Measurements from ENCODE around the gene PRKCA. TPM values are rescaled to one million over a fixed set of nuclear protein-coding genes. Genes with fewer than 3 reads are reported as not detected.

The PRKCA gene
- total RNA-seq, 1 donor from 2014 or later = 4.3 TPM

- no peak for DNase-seq (ENCODE audit: low spot score)
These were observed 532.6 kb downstream of the PRKCA start, which contains the start of gene CACNG5 for GRCh38 chr17:66834919-66835454. Gene CACNG5, plus strand, starts transcription at chr17:66835117. Its CDS starts 42,216 bp downstream, at chr17:66877333.

- no peak for DNase-seq (ENCODE audit: low spot score)
These were observed 533.1 kb downstream of the PRKCA start for GRCh38 chr17:66835476-66835875.

DNA sequence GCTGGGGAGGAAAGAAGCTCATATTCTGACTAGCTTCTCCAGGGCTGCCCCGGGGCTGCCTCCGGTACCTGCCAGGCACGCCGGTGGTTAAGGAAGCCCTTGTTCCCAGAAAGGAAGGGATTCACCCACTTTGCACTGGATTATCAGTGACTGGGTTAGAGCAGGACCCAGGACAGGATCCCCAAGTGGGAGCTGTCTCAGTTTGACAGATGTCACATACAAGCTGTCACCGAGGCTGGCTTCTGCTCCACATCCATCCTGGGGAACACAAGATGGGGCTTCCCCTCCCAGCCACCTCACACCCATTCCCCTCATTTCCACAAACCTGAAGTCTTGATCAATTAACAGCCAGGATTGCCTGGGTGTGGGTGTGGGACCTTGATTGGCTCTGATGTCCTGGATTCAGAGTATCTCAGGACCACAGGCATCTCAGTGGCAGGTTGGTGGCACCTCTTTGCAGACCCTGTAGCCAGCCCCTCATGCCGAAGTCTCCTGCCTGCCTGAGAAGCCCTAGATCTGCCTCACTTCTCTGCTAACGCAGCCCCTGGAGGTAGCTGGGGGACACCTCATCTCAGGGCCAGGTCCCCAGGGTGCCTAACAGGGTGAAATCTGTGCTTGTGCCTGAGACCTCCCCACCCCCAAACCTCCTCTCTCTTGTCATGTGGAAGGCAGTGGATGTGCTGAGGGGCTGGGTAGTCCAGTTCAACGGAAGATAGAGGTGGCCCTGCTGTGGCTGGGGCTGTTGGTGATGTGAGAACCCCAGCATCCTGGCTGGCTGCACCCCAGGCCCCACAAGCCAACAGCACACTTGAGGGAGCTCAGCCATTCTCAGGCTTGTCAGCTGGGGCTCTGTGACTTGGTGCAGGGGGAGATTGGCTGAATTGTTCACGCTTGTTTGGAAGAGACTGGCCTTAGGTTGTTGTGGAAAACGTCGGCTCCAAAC is 533.9 kb downstream of the PRKCA start:
- DNase-seq (ENCODE audit: low spot score) = no peak

DNA sequence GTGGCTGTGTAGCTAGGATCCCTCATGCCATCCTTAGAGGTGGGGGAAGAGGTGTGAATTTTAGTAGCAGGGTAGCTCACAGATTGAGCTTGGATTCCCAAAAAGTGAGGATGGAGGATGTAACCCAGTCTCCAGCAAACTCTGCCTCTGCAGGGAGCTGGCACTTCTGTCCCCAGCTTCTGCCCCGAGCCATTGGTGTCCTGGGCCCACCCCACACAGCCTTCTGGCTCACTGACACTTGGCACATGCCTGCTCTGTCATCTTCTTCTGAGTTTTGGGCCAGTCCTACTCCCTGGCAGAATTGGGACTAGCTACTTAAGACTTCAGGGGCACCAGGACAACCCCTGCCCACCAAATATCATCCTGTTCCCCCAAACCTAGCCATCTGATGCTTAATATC is 534.8 kb downstream of the PRKCA start:
- no peak for DNase-seq (ENCODE audit: low spot score)

GRCh38 chr17:66837885-66838665 is 535.7 kb downstream of the PRKCA start:
- no peak for DNase-seq (ENCODE audit: low spot score)

GRCh38 chr17:66839616-66840015 is 537.2 kb downstream of the PRKCA start:
- DNase-seq (ENCODE audit: low spot score) = no peak

GRCh38 chr17:66840061-66840460 is 537.6 kb downstream of the PRKCA start:
- no peak for DNase-seq (ENCODE audit: low spot score)

DNA sequence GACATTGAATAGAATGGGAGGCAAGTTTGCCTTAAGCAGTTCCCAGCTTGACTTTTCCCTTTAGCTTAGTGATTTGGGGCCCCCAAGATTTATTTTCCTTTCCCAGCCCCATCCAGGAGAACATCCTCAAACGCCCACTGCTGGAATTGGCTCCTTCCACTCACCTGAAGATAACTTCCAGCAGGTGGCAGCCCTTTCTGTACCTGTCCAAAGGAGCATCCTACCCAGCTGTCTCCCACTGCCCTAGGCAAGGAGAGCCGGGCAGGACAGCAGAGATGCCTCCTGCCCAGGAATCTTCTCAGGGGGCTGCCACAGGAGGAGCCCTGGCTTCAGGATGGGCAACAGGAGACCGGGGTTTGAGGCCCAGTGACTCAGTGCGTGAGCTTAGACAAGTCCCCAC is 538.9 kb downstream of the PRKCA start:
- no peak for DNase-seq (ENCODE audit: low spot score)

DNA sequence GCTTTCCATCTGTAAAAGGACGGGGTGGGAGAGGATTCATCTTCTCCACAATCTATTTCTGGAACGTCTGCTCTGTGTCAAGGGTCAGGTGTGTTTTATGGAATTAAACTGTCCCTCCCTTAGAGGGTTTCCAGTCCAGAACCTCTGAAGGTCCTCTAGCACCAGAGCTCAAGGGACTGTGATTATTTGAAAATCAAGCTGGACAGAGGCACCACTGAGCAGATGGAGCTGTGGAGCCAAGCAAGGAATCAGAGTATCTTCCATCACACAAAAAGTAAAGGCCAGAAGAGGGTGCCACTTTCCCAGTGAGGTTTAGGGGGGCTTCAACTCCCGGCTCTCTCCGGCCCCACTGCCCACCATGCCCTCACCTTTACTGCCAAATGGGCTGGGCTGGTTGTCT is 539.3 kb downstream of the PRKCA start:
- no peak for DNase-seq (ENCODE audit: low spot score)

- no peak for DNase-seq (ENCODE audit: low spot score)
These were observed 540.1 kb downstream of the PRKCA start for GRCh38 chr17:66842505-66842904.

DNA sequence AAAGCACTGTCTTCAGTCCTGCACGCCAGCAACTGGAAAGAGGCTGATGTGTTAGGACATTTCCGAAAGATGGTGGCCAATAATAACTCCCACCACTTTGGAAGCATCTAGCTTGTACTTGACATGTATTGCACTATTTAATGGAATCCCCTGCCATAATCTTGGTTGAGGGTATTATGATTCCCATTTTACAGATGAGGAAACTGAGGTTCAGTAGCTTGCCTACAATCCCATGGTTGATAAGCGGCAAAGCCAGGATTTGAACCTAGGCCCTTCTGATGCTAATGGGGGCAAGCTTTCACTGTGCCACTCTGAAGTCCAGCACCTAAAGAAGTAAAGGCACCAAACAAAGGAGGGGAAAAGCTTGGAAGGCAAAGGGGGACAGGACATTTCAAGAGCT is 540.5 kb downstream of the PRKCA start:
- DNase-seq (ENCODE audit: low spot score) = no peak

DNA sequence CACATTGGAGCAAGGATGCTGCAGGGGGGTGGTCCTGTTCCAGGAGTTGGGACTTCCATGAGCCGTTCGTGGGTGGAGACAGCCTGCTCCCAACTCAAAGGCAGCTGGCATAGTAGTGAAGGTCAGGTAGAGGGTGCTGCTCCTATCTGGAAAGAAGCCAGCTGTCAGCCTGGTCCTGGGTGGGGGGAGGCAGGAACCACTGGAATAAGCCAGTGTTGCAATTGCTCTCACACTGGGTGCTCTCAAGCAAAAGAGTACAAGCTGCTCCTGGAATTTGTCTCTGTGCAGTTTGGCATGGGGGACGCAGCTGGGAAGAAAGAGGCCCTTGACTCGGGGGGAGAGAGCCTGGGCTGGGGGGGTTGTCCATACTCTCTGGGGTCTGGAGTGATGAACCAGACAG is 541.2 kb downstream of the PRKCA start:
- DNase-seq (ENCODE audit: low spot score) = no peak

- no peak for DNase-seq (ENCODE audit: low spot score)
These were observed 545.3 kb downstream of the PRKCA start for GRCh38 chr17:66847704-66848103.

GRCh38 chr17:66848496-66848895 is 546.1 kb downstream of the PRKCA start:
- DNase-seq (ENCODE audit: low spot score) = no peak

DNA sequence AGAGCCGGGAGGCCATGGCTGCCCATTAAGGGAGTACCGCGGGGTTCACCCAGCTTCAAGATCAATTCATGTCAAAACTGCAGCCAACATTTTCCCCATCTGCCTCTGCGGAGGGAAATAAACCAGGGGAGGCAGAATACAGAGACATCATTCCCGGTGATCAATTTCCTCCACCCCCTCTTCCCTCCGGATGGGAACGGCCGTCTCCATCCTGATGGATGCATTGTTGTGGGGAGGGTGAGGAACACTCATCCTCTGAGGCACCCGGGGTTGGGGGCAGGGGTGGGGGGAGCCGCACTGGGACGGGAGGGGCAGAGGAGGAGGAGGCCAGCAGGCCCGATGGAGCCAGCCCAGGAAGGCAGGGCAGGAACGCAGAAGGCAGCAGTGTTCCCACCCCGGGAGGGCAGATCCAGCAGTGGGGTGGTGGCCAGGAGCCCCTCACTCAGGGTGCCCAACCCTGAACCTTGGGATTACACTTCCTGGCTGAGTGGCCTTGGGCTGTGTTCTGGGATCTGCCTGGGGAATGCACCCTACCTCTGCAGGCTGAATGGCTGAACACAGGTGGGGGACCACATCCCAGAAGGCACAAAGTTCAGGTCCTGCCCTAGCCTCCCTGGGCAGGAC is 546.7 kb downstream of the PRKCA start:
- no peak for DNase-seq (ENCODE audit: low spot score)

DNA sequence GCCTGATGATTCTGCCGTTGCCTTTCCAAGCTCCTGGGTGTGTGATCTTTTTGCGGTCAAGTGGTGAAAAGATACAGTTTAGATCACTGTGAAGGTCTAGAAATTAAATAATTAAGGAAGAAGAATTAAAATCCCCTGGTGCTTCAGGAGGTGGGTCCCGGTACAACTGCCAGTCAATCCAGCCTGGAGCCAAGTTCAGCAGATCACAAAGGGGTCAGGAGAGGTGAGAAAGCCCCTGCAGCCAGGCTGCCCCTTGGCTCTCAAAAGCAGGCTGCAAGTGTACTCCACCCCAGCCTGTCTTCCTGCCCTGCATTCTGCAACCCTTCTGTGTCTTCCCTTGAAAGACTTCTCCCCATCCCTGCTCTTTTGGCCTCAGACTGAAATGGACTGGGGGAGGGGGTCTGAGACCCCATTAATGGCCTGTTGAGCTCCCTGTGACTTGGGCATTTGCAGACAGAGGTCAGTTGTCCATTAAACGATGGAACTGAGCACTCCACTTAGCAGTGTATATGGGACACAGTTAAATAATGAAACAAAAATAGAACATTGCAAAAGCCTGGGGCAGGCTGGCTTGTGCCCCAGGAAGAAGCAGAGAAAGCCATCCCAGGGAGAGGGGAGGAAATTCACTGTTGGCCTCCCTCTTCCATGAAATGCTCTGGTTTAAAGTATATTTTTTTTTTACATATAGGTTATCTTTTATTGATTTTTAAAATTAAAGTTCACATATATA is 547.6 kb downstream of the PRKCA start:
- no peak for DNase-seq (ENCODE audit: low spot score)

GRCh38 chr17:66850692-66851091 is 548.3 kb downstream of the PRKCA start:
- peak; percentile 4 for DNase-seq (ENCODE audit: low spot score)

DNA sequence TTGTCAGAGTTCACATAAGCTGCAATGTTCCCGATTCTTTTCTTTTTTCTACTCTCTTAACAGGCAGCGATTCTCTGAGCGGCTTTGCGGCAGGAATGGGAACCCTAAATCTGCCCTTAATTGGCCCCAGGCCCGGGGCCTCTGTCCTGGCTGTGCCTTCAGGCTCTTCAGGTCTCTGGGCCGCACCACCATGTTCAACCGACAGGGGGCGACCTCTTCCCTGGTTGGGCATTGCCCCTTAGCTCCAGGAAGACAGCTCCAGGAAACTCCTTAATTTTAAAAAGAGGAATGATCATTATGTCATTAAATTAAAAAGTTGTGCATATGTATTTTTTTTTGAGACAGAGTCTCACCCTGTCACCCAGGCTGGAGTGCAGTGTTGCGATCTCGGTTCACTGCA is 552.8 kb downstream of the PRKCA start:
- DNase-seq (ENCODE audit: low spot score) = no peak

DNA sequence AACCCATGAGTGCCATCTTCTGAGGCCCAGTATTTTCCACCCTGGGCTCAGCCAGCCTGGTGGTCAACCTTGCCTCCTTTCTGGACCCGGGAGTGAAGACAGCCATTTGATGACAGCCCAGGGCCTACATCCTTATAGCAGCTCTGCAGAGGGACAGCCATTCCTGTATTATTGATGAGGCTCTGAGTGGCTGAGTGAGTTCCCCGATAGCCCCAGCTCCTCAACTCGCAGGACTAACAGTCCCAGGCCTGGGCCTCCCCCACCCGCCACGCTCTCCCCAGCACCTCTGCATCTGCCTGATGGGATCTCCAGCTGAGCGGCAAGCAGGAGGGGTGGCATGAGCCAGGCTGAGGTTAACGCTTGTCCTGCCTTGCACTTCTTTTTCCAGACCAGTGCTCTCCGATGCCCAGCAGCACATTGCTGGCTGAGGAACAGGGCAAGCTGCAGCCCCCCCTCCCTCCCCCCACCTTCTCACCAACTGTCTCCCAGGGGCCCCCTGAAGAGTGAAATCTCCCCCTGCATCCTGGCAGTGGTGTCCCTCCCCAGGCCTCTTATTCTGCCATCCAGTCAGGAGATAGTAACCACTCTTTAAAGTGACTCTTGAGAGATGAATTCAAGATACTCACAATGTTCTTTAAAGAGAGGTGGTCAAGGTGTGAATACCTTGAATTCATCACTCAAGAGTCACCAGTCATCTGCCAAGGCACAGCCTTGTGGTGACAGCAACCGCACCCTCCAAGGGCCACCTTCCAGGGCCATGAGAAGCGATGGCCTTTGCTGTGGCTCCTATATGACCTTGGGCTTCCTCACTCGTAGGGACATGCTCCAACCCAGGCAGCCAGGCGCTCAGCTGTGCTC is 556.0 kb downstream of the PRKCA start:
- DNase-seq (ENCODE audit: low spot score) = no peak

DNA sequence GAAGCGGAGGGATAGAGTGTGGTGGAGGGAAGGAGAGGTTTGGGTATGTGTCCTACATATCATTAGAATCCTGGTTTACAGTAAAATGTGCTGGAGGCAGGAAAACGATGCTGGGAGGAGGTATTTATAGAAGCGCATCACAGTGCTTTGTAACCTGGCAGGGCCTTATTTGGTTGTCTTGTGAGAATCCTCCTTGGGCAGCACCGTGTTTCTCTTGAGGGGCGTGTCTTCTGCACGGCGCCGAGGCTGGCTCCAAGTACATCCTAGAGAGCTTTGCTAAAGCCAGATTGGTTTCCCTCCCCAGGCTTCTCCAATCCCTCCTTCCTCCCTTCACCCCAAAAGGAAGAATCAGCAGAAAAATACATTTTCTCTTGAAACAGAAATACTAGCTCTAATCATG is 556.9 kb downstream of the PRKCA start:
- DNase-seq (ENCODE audit: low spot score) = no peak

All from umbilical cord (tissue), 2 donors.